ENCODE results near the gene KRTAP12-1.
"Not testable (repeated sequence)": the region's sequence is repeated elsewhere in the genome, so short reads cannot be mapped to it uniquely, and the experiment has no call there.

Gene KRTAP12-1

DNA sequence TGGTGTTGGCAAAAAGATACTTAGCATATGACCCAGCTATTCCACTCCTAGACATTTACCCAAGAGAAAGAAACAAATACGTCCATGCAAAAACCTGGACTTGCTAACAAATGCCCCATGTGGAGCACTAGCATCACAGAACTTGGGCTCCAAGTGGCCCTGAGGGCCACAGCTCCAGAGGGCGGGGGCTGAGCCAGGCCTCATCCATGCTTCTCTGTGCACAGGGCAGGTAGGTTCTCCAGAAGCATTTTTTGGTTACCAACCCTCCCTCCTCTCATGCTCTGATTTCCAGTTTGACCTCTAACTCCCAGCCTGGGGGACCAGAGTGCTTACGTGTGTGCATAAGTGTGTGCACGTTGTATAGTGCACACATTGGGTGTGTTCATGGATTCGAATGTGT is 17.3 kb downstream of the KRTAP12-1 start:
- no peak for DNase-seq

- not testable (repeated sequence) for DNase-seq
Observed at GRCh38 chr21:44661567-44661966, 20.4 kb downstream of the KRTAP12-1 start.

DNA sequence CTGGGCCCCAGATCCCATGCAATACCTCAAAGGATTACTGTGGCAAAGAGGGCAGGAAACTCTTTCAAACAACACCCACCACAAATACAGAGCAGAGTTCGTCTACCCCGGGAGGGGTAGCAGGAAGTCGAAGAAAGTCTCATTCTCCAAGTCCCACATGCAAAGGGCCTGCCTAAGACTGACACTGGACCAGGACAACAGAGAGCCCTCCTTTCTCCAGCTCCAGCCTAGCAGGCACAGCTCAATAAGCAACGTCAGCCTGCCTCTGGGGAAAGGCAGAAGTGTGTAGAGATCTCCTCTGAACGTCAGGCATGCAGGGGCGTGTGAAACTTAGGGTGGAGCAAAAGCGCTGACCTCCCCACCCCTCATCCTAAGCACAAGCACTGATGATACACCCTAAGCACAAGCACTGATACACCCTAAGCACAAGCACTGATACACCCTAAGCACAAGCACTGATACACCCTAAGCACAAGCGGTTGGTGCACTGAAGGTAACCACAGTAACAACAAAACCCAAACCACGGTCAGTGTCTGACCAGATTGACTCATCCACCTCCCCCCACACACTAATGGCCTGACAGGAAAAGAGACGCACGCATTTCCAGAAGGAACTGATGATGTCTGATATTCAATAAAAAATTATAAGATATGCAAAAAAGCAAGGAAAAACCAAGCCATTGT is 22.9 kb downstream of the KRTAP12-1 start:
- no peak for DNase-seq

DNA sequence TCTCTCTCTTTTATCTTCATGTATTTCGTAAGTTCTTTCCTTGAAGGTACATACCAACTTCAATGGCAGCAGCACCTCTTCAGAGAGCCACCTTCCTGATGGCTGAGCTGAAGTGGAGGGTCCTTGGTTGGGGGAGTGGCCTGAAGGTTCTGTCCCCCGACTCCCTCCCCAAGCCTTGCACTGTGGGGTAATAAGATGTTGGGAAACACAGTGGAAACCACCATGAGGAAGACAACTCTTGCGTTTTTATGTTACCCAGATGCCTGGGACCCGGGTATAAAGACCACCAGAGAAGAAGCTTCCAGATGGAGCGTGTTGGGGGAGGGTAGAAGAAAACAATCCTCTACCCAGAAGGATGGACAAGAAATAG is 23.4 kb downstream of the KRTAP12-1 start:
- DNase-seq: no peak

DNA sequence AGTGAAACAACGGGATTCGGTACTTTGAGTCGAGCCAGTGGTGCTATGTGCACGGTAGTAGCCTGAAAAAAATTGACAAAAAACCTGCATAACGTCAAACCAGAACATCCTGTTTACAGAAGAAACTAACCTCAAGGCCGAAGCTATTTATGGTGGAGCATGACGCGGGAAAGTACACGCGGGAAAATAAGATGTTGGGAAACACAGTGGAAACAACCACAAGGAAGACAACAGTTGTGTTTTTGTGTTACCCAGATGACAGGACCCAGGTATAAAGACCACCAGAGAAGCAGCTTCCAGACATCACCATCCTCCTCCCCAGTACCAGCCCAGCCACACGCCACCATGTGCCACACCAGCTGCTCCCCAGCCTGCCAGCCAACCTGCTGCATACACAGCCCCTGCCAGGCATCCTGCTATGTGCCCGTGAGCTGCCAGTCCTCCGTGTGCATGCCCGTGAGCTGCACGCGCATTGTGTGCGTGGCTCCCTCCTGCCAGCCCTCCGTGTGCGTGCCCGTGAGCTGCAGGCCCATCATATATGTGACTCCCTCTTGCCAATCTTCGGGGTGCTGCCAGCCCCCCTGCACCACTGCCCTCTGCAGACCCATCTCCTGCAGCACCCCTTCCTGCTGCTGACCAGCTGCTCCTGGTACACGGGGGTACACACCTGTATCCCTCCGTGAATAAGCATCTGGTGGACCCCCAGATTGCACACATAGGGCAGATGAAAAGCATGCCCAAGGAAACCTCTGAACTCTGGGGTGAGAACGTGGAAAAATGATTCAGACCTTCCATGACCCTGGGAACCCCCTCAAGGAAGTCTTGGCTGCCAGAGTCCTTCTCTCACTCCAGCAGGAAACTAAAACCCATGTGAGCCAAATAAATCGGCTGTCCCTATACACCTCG is 24.1 kb downstream of the KRTAP12-1 start, which contains the start of gene KRTAP12-3:
Gene KRTAP12-3, plus strand, starts transcription at position 298 of the 906 bp plus-strand sequence. Its CDS starts 48 bp downstream, at position 346.
- peak in 2 of 4 experiments; percentile 23 to 33 for DNase-seq

GRCh38 chr21:44656868-44657267 is 25.1 kb downstream of the KRTAP12-1 start:
- no peak for DNase-seq

DNA sequence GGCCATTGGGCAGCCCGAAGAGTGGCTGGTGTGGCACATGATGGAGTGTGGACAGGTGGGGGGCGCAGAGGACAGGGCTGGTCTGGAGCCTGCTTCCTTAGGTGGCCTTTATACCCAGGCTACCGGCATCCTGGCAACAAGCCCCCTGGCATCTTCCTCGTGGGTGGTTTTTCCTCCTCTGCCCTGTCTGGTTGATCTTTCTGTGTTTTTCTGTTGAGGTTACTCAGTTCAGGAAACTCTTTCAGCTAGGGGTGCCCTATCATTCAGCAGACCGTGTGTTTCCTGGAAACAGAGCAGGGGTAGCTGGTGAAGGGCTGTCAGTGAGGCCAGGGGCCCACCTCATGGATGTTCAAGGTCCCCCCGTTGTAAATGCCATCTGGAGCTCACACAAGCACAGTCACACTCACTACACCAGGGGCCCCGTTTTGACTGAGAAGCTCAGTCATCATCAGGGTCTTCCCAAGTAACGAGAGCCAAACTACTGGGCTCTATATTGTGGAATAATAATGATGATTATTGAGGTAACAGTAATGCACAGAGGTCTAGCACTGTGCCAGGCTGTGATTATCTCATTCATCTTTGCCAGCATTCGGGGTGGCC is 27.3 kb downstream of the KRTAP12-1 start, which contains the start of gene KRTAP12-4:
Gene KRTAP12-4, minus strand, starts transcription at position 84 of the 600 bp plus-strand sequence. Its CDS starts 45 bp downstream, at position 39.
- DNase-seq: no peak

DNA sequence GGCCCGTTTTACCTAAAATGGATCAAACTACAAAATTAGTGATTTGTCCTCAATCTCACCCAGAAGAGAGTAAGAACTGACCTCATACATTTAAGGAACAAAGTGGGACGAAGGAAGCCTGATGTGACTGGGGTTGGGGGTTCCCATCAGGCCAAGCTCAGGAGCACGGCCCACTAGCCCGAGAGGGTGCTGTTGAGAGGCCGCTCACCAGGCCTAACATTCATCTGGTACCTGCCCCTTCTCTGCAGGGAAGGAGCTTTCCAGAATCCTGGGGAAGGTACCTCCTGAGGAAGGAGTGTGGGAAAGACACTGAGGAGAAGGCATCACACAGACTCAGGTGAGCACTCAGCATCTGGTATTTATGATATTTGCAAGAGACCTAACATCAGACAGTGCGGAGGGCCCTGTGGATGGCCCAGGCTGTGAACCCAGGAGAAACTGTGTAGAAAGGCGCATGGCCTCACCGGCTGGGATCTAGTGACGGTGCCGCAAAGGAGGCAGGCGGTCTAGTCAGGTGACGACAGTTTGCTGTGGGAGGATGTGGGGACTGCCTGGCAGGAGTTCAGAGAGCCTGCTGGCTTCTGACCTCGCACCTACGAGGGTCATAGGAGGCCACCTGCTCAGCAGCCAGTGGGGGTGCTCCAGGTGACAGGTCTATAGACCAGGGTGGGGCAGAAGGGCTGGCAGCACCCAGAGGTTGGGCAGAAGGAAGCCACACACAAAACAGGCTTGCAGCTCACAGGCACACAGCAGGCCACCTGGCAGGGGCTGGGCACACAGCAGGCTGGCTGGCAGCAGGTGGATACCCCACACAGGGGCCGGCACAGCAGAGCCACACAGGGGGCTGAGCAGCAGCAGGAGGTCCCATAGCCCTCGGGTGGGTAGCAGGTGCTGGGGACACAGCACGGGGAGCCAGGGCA is 28.0 kb downstream of the KRTAP12-1 start:
- peak in 2 of 4 experiments; percentile 25 to 33 for DNase-seq

DNA sequence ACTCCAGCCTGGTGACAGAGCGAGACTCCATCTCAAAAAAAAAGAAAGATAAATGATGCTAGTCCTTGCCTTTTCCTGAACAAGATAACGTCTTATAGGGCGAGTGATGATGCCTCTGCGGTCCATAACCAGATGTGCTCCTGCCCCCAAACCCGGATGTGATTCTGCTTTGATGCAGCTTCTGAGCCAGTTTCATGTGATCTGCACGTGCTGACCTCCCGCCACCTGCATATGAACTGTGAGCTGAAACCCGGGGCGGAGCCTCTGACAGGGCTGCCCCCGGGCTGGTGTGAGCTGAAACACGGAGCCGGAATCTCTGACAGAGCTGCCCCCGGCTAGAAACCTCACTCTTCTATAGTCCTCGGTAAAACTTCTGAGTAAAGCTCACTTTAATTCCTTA is 28.8 kb downstream of the KRTAP12-1 start:
- no peak for DNase-seq

DNA sequence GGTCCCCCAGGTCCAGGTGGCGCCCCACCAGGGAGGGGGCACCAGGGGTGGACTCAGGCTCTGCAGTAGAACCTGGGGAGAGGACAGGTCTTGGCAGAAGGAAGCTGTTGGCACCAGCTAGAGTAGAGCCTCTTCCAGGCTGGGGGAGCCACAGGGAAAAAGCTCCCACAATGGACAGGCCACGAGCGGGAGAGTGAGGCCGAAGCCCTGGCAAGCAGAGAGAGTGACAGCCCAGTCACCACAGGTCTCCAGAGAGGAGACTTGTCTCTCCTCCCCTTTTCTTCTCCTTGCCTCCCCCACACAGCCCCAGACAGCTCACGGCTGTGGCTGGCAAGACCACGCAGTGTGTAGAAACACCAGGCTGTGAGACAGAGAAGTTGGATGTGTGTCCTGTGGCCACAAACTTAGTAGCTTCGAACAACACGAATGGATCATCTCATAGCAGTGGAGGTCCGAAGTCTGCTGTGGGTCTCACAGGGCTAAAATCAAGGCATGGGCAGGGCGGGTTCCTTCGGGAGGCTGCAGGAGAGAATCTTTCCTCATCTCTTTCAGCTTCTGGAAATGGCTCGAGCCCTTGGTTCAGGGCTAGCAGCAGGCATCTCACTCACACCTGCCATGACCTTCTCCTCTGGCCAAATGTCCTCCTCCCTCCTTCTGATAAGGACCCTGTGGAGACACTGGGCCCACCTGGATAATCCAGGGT is 30.8 kb downstream of the KRTAP12-1 start:
- no peak for DNase-seq

GRCh38 chr21:44650265-44650972 is 31.5 kb downstream of the KRTAP12-1 start:
- no peak for DNase-seq

GRCh38 chr21:44649521-44650100 is 32.4 kb downstream of the KRTAP12-1 start:
- no peak for DNase-seq

GRCh38 chr21:44648557-44649311 is 33.2 kb downstream of the KRTAP12-1 start:
- DNase-seq: no peak

DNA sequence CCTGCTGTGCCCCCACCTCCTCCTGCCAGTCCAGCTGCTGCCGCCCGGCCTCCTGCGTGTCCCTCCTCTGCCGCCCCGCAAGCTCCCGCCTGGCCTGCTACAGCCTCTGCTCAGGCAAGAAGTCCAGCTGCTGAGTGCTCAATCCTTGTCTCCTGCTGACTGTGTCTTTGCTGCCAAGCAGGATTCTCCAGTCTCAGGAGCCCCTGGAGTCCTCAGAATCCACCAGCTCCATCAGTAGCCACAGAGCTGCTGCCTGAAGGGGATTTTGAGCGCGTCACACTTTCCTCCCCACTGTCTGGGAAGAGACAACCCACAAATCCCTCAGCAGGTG is 34.8 kb downstream of the KRTAP12-1 start:
- no peak for DNase-seq

DNA sequence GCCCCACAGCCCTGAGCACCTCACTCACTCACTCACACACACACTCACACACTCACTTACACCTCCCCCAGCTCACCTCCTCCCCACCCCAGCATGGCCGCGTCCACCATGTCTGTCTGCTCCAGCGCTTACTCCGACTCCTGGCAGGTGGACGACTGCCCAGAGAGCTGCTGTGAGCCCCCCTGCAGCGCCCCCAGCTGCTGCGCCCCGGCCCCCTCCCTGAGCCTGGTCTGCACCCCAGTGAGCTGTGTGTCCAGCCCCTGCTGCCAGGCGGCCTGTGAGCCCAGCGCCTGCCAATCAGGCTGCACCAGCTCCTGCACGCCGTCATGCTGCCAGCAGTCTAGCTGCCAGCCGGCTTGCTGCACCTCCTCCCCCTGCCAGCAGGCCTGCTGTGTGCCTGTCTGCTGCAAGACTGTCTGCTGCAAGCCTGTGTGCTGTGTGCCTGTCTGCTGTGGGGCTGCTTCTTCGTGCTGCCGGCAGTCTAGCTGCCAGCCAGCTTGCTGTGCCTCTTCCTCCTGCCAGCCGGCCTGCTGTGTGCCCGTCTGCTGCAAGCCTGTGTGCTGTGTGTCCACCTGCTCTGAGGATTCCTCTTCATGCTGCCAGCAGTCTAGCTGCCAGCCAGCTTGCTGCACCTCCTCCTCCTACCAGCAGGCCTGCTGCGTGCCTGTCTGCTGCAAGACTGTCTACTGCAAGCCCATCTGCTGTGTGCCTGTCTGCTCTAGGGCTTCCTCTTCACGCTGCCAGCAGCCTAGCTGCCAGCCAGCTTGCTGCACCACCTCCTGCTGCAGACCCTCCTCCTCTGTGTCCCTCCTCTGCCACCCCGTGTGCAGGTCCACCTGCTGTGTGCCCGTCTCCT is 35.4 kb downstream of the KRTAP12-1 start, which contains the start of gene KRTAP10-11:
Gene KRTAP10-11, plus strand, starts transcription at position 49 of the 856 bp plus-strand sequence. Its CDS starts 45 bp downstream, at position 94.
- not testable (repeated sequence) for DNase-seq

GRCh38 chr21:44644878-44645277 is 37.1 kb downstream of the KRTAP12-1 start:
- DNase-seq: no peak

DNA sequence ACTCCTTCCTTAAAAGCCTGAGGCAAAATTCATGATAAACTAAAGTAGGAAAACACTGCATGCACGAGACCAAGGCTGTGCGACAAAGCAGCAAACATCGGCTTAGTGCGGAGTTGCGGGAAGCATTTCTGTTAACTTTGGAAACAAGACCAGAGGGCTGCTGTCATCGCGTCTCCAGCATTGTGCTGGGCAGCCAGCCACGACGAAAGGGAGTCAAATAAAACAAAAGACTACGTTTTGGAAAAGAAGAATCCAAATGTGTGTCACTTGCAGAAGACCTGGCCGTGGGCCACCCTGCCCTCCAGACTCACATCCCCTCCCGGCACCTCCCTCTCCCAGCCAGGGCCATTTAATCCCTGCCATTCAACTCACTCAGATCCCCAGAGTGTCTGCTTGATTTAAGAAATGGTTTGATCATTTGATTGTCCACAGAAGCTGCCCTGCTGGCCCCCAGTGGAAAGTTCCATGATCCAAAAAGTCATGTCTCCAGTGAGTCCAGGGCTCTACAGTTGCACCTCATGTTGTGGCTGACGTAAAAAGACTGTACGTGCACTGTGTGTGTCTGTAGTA is 38.1 kb downstream of the KRTAP12-1 start:
- DNase-seq: no peak

GRCh38 chr21:44640761-44641160 is 41.2 kb downstream of the KRTAP12-1 start:
- no peak for DNase-seq

DNA sequence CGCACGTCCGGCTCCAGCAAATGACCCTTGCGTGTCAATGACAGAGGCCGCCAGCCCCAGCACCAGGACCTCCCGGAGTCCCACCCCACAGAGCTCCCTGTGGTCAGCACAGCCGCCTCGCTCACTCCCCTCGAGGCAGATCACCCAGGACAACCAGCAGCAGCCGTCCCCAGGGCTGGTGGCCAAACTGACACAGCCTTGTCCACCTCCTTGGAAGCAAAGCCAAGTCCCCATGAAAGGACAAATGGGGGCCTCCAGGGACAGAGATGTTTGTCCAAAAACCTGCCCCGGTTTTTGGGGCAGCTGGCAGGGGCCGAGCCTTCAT is 42.7 kb downstream of the KRTAP12-1 start:
- no peak for DNase-seq
